ENCODE measurements around the gene CDC20B.
"Not testable (repeated sequence)": the region's sequence is repeated elsewhere in the genome, so short reads cannot be mapped to it uniquely, and the experiment has no call there.

CDC20B gene

GRCh38 chr5:55160493-55161209 lies 12.3 kb downstream of the CDC20B start:
- no peak for DNase-seq

- no peak for DNase-seq
These were observed 13.0 kb downstream of the CDC20B start, which contains the start of gene GPX8 for GRCh38 chr5:55159763-55160492. Gene GPX8 (plus strand): TSS chr5:55160171. CDS start chr5:55160193, 22 bp downstream.

GRCh38 chr5:55154873-55155272 lies 18.1 kb downstream of the CDC20B start:
- DNase-seq: no peak

- DNase-seq: no peak
These were observed 20.8 kb downstream of the CDC20B start for GRCh38 chr5:55151923-55152842.

- DNase-seq: no peak
These were observed 23.6 kb downstream of the CDC20B start for GRCh38 chr5:55149308-55149795.

- peak; percentile 20 for DNase-seq
These were observed 26.3 kb downstream of the CDC20B start for GRCh38 chr5:55146543-55147151.

- DNase-seq: no peak
These were observed 26.9 kb downstream of the CDC20B start for GRCh38 chr5:55146080-55146479.

- DNase-seq: no peak
These were observed 29.4 kb downstream of the CDC20B start for GRCh38 chr5:55143624-55144023.

- DNase-seq: no peak
These were observed 30.9 kb downstream of the CDC20B start for GRCh38 chr5:55141945-55142690.

GRCh38 chr5:55140908-55141665 lies 31.9 kb downstream of the CDC20B start:
- DNase-seq: no peak

- DNase-seq: no peak
These were observed 36.5 kb downstream of the CDC20B start for GRCh38 chr5:55136521-55136920.

- DNase-seq: no peak
These were observed 38.8 kb downstream of the CDC20B start for GRCh38 chr5:55134053-55134722.

- DNase-seq: no peak
These were observed 49.6 kb downstream of the CDC20B start for GRCh38 chr5:55123365-55123764.

- no peak for DNase-seq
These were observed 58.9 kb downstream of the CDC20B start for GRCh38 chr5:55114061-55114460.

- no peak for DNase-seq
These were observed 59.6 kb downstream of the CDC20B start for GRCh38 chr5:55113327-55113726.

- no peak for DNase-seq
These were observed 62.8 kb downstream of the CDC20B start for GRCh38 chr5:55110217-55110616.

- no peak for DNase-seq
These were observed 64.3 kb downstream of the CDC20B start for GRCh38 chr5:55108661-55109060.

GRCh38 chr5:55105976-55106375 lies 67.0 kb downstream of the CDC20B start:
- not testable (repeated sequence) for DNase-seq

- DNase-seq: no peak
These were observed 67.9 kb downstream of the CDC20B start for GRCh38 chr5:55104946-55105701.
